ENCODE measurements around the gene BAHD1. TPM values are rescaled to one million over a fixed set of nuclear protein-coding genes. Genes with fewer than 3 reads are reported as not detected.
A peak's percentile ranks its signal among the peaks of the same experiment; 100 is the strongest.

Gene BAHD1
- total RNA-seq, 1 donor from 2014 or later: 26.5 TPM

DNA sequence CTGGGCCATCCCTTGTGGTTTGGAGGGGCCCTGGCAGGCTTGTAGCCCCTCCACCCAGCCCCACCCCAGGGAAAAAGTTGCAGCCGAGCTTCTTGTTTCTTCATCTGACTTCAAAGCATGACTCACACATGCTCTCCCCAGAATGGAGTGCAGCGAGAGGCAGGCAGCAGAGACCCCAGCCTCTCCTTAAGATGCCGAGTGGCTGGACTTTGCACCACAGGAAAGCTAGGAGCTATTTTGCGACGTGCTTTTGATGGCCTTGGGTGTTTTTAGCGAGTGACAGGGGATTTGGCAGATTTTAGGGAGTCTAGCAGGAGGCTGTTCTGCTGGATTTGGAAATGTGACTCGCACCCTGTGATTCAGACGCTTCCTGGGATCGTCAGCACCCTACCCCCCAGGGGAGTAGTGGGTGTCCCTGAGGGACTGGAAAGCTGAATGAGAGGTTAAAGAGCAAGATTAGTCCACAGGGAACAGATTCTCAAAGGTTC lies 14.2 kb downstream of the BAHD1 start:
- intact Hi-C loops (cut with micrococcal nuclease): no loop called here
- H3K4me1 Mint-ChIP-seq (ENCODE audit: low read depth): peaks cover 52% of the 10 kb centered on the region

DNA sequence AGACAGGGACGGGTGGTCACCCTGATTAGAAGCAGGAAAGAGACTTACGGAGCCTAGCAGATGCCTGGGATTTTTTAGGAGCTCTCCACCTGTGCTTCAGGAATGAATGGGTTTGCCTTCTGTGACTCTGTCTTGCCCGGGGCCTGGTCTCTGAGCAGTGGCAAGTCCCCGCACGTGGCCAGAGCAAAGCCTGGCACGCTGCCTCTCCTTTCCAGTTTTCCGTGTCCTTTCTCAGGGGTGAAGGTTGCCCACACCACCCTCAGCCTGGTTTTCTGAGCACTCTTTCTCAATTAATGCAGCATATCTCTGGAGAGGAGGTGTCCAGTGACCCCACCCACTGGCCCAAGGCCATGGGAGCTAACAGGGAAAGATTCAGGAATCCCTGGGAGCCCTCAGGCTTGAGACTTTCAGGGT lies 15.6 kb downstream of the BAHD1 start:
- no peak overlapping the region for H3K4me3 Mint-ChIP-seq (ENCODE audit: low read depth)
- no peak for DNase-seq (ENCODE audit: low spot score)
- H3K27me3 Mint-ChIP-seq (ENCODE audit: low read depth): no peaks in the 10 kb centered on the region
- no peak overlapping the region for H3K27ac Mint-ChIP-seq
- H3K4me1 Mint-ChIP-seq (ENCODE audit: low read depth): peaks cover 47% of the 10 kb centered on the region
- no peaks in the 10 kb centered on the region for H3K9me3 Mint-ChIP-seq
- peaks cover 6% of the 10 kb centered on the region for H3K36me3 Mint-ChIP-seq (ENCODE audit: low read depth)
- intact Hi-C loops (cut with micrococcal nuclease): no loop called here

More for the DNA sequence above, 14.2 kb downstream of the BAHD1 start:
- no peak for DNase-seq (ENCODE audit: low spot score)
- Mint-ChIP-seq H3K27ac (peak overlapping the region; percentile 61), H3K4me3 (ENCODE audit: low read depth) (no peak overlapping the region), H3K9me3 (no peaks in the 10 kb centered on the region), H3K27me3 (ENCODE audit: low read depth) (no peaks in the 10 kb centered on the region), H3K36me3 (ENCODE audit: low read depth) (peaks cover 6% of the 10 kb centered on the region)

DNA sequence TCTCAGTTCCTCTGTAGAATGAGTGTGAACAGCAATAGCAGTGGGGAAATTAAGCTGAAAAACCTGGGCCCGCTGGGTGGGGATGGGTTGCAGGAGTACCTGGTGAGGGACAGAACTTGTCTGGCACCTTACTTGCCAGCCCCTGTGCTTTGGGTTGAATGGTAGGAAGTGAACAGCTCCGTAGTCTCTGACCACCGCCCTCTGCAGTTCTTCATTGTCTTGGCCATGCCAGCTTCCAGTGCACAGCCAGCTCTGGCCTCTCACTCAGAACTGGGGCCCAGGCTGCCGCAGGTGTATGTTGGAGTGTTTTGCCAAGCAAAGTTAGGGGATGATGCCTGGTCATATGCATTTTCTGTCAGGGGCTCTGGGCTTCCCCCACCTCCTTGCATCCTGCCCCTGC lies 16.0 kb downstream of the BAHD1 start:
- H3K27me3 Mint-ChIP-seq (ENCODE audit: low read depth): no peaks in the 10 kb centered on the region
- intact Hi-C loops (cut with micrococcal nuclease): no loop called here
- no peak overlapping the region for H3K4me3 Mint-ChIP-seq (ENCODE audit: low read depth)
- no peak for DNase-seq (ENCODE audit: low spot score)
- H3K4me1 Mint-ChIP-seq (ENCODE audit: low read depth): peaks cover 42% of the 10 kb centered on the region
- no peaks in the 10 kb centered on the region for H3K9me3 Mint-ChIP-seq
- H3K36me3 Mint-ChIP-seq (ENCODE audit: low read depth): peaks cover 6% of the 10 kb centered on the region
- H3K27ac Mint-ChIP-seq: no peak overlapping the region

DNA sequence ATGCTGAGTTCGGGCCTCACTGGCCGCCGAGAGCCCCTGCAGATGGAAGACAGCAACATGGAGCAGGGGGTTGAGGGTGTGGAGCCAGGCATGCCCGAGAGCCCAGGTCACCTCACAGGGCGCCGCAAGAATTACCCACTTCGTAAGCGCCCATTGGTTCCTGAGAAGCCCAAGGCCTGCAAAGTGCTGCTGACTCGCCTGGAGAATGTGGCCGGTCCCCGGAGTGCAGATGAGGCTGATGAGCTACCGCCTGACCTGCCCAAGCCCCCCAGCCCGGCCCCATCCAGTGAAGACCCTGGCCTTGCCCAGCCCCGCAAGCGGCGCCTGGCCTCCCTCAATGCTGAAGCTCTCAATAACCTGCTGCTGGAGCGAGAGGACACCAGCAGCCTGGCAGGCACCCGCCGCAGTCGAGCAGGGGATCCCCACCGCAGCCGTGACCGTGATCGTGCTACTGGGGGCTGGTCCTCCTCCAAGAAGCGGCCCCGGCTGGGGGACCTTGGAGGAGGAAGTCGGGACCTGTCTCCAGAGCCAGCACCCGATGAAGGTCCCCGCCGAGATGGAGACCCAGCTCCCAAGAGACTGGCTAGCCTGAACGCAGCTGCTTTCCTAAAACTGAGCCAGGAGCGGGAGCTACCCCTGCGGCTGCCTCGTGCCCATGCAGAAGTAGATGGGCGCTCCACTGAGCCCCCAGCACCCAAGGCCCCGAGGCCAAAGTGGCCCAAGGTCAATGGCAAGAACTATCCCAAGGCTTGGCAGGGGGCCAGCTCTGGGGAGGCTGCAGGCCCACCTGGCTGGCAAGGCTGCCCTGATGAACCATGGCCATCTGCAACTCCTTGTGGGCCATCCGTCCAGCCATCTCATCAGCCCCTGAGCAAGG lies 18.0 kb downstream of the BAHD1 start:
- Mint-ChIP-seq H3K9me3 (no peaks in the 10 kb centered on the region), H3K36me3 (ENCODE audit: low read depth) (peaks cover 12% of the 10 kb centered on the region), H3K4me1 (ENCODE audit: low read depth) (peaks cover 22% of the 10 kb centered on the region), H3K27me3 (ENCODE audit: low read depth) (no peaks in the 10 kb centered on the region), H3K27ac (no peak overlapping the region), H3K4me3 (ENCODE audit: low read depth) (no peak overlapping the region)
- intact Hi-C loops (cut with micrococcal nuclease): no loop called here
- DNase-seq (ENCODE audit: low spot score): no peak

DNA sequence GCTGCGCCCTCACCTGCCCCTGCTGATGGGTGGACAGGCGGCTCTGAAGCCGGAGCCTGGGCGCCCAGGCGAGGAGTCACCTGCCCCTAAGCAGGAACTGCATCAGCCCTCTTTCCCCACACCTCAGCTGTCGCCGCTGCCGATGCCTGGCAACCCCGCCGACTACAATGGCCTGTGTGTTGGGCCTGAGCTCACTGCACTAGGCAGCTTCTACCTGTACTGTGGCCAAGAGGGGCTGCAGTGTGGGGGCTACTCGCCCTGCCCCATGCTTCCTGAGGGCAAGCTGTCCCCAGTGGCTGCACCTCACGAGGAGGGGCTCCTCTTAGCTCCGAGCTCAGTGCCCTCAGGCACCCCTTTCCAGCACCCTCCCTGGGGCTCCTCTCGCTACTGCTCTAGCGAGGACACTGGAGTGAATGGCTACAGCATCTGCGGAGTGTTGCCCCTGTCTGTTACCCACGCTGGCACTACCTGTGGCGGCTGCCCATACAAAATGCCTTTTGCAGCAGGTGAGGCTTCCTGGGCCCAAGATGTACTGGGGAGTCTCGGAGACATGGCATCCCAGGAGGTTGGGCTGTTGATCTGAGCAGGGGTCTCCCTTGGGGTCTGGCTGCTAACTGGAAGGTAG lies 18.8 kb downstream of the BAHD1 start:
- Mint-ChIP-seq H3K27ac (no peak overlapping the region), H3K9me3 (no peaks in the 10 kb centered on the region), H3K27me3 (ENCODE audit: low read depth) (no peaks in the 10 kb centered on the region), H3K4me3 (ENCODE audit: low read depth) (no peak overlapping the region), H3K4me1 (ENCODE audit: low read depth) (peaks cover 15% of the 10 kb centered on the region), H3K36me3 (ENCODE audit: low read depth) (peaks cover 16% of the 10 kb centered on the region)
- intact Hi-C loops (cut with micrococcal nuclease): no loop called here
- DNase-seq (ENCODE audit: low spot score): no peak

DNA sequence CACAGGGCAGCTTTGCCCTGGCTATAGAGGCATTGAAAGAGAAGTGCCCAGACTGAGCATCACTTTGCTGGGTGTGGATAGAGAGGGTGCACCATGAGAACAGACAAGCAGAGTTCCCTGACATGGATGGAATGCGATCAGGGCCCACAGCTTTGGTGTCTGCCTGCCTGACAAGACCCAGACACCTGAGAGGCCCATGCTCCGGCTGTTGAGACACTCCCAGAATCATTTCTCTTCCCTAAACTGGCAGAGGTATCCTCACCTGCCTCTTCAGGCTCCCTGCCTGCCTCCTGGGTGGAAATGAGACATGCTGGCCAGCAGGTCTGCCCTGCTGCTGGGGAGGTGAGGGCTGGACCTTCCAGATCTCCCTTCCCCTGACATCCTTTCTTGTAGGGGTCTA lies 19.7 kb downstream of the BAHD1 start:
- no peak for DNase-seq (ENCODE audit: low spot score)
- no peaks in the 10 kb centered on the region for H3K27me3 Mint-ChIP-seq (ENCODE audit: low read depth)
- H3K4me3 Mint-ChIP-seq (ENCODE audit: low read depth): no peak overlapping the region
- intact Hi-C loops (cut with micrococcal nuclease): no loop called here
- peaks cover 22% of the 10 kb centered on the region for H3K36me3 Mint-ChIP-seq (ENCODE audit: low read depth)
- no peak overlapping the region for H3K27ac Mint-ChIP-seq
- peaks cover 8% of the 10 kb centered on the region for H3K4me1 Mint-ChIP-seq (ENCODE audit: low read depth)
- H3K9me3 Mint-ChIP-seq: no peaks in the 10 kb centered on the region

DNA sequence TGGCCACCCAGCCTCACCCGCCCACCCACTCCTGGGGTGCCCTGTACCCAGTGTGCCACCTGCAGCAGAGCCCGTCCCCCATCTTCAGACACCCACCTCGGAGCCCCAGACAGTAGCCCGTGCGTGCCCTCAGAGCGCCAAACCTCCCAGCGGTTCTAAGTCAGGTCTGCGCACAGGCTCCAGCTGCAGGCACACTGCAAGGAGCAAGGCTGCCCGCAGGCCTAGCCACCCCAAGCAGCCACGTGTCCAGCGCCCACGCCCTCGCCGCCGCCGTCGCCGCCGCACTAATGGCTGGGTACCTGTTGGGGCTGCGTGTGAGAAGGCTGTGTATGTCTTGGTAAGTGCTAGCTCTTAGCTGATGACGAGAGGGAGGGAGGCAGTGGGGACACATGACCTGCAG lies 21.2 kb downstream of the BAHD1 start:
- DNase-seq (ENCODE audit: low spot score): no peak
- intact Hi-C loops (cut with micrococcal nuclease): no loop called here
- Mint-ChIP-seq H3K9me3 (no peaks in the 10 kb centered on the region), H3K4me3 (ENCODE audit: low read depth) (no peak overlapping the region), H3K36me3 (ENCODE audit: low read depth) (peaks cover 33% of the 10 kb centered on the region), H3K27me3 (ENCODE audit: low read depth) (no peaks in the 10 kb centered on the region), H3K27ac (no peak overlapping the region), H3K4me1 (ENCODE audit: low read depth) (peaks cover 9% of the 10 kb centered on the region)

DNA sequence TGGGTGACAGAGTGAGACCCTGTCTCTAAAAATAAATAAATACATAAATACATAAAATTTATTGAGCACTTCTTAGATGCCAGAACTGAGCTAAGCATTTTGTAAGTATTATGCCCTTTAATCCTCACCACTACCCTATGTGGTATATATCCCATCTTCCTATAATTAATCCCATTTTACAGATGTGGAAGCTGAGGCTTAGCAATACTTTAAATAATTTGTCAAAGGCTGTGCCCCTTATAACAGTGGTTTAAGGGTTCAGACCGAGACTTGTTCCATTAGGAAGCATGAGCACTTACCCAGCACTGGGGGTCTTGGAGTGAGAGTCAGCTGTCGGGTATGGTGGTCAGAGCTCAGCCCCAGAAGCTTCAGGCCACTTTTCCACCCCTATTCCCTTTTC lies 22.5 kb downstream of the BAHD1 start:
- Mint-ChIP-seq H3K9me3 (no peaks in the 10 kb centered on the region), H3K27ac (no peak overlapping the region), H3K36me3 (ENCODE audit: low read depth) (peaks cover 34% of the 10 kb centered on the region), H3K4me3 (ENCODE audit: low read depth) (no peak overlapping the region), H3K4me1 (ENCODE audit: low read depth) (peaks cover 6% of the 10 kb centered on the region), H3K27me3 (ENCODE audit: low read depth) (no peaks in the 10 kb centered on the region)
- intact Hi-C loops (cut with micrococcal nuclease): no loop called here
- no peak for DNase-seq (ENCODE audit: low spot score)

DNA sequence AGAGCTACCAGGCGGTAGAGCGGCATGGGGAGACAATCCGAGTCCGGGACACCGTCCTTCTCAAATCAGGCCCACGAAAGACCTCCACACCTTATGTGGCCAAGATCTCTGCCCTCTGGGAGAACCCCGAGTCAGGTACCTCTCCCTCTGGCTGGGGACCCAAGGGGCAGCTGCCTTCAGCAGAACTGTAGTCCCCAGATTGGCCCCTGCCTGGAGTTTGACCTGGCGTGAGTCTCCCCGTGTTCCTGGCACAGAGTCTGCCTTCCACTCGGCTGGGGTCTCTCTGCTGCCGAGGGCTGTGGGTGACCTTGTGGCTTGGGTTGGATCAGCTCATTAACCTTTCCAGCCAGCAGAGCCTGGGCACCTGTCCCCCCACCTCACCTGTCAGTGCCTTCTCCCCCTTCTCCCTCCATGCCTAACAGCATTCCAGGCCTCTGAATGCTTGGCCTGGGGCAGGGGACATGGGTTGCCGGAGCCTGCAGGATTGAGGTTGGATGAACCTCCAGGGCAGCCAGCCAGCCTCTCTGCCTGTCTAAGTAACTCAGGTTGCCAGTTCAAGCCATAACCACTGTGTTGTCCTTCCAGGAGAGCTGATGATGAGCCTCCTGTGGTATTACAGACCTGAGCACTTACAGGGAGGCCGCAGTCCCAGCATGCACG lies 23.3 kb downstream of the BAHD1 start:
- H3K27ac Mint-ChIP-seq: no peak overlapping the region
- intact Hi-C loops (cut with micrococcal nuclease): no loop called here

DNA sequence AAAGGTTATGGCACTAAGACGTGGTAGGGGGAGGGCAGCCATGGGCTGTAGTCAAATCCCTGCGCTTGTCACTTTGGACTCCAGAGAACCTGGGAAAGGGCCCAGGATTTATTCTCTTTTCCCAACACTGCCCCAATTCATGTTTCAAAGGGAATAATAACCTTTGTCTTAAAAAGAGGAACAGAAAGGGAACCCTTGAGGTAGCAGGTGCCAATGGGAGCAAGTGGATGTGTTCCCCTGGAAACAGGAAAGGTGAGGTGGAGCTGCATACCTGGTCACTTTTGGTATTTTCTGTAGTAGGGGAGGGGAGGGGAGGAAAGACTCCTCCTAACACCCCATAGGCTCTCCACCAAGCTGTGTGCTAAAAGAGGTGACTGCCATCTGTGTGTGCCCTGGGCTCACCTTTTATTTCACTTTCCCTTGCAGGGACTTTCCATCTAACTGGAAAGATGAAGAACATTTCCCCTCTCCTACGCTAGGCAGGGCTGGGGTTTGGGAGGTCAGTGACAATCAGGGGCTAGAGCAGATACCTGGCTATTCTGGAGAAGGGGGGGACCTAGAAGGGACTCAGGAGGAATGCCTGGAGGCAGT lies 23.9 kb downstream of the BAHD1 start:
- Mint-ChIP-seq H3K36me3 (ENCODE audit: low read depth) (peaks cover 30% of the 10 kb centered on the region), H3K27ac (no peak overlapping the region), H3K4me1 (ENCODE audit: low read depth) (peaks cover 8% of the 10 kb centered on the region), H3K4me3 (ENCODE audit: low read depth) (no peak overlapping the region), H3K9me3 (no peaks in the 10 kb centered on the region), H3K27me3 (ENCODE audit: low read depth) (no peaks in the 10 kb centered on the region)
- no peak for DNase-seq (ENCODE audit: low spot score)
- intact Hi-C loops (cut with micrococcal nuclease): no loop called here

More for the DNA sequence above, 23.3 kb downstream of the BAHD1 start:
- H3K27me3 Mint-ChIP-seq (ENCODE audit: low read depth): no peaks in the 10 kb centered on the region
- H3K36me3 Mint-ChIP-seq (ENCODE audit: low read depth): peaks cover 34% of the 10 kb centered on the region
- no peaks in the 10 kb centered on the region for H3K9me3 Mint-ChIP-seq
- H3K4me3 Mint-ChIP-seq (ENCODE audit: low read depth): no peak overlapping the region
- H3K4me1 Mint-ChIP-seq (ENCODE audit: low read depth): peaks cover 6% of the 10 kb centered on the region
- no peak for DNase-seq (ENCODE audit: low spot score)

DNA sequence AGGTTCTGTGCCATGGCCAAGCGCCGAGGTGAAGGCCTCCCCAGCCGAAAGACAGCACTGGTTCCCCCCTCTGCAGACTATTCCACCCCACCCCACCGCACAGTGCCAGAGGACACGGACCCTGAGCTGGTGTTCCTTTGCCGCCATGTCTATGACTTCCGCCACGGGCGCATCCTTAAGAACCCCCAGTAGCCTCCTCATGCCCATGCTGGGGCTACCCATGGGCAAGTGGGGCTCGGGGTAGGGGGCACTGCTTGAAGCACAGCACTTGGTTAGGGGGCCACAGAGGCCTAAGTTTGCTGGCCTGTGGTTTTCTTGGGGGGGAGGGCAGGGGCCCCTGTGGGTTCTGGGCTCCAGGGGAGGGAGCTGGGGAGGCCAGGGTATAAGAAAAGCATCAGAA lies 25.2 kb downstream of the BAHD1 start:
- Mint-ChIP-seq H3K27ac (no peak overlapping the region), H3K4me1 (ENCODE audit: low read depth) (peaks cover 12% of the 10 kb centered on the region), H3K27me3 (ENCODE audit: low read depth) (no peaks in the 10 kb centered on the region), H3K4me3 (ENCODE audit: low read depth) (no peak overlapping the region), H3K36me3 (ENCODE audit: low read depth) (peaks cover 28% of the 10 kb centered on the region), H3K9me3 (no peaks in the 10 kb centered on the region)
- intact Hi-C loops (cut with micrococcal nuclease): no loop called here
- DNase-seq (ENCODE audit: low spot score): no peak

DNA sequence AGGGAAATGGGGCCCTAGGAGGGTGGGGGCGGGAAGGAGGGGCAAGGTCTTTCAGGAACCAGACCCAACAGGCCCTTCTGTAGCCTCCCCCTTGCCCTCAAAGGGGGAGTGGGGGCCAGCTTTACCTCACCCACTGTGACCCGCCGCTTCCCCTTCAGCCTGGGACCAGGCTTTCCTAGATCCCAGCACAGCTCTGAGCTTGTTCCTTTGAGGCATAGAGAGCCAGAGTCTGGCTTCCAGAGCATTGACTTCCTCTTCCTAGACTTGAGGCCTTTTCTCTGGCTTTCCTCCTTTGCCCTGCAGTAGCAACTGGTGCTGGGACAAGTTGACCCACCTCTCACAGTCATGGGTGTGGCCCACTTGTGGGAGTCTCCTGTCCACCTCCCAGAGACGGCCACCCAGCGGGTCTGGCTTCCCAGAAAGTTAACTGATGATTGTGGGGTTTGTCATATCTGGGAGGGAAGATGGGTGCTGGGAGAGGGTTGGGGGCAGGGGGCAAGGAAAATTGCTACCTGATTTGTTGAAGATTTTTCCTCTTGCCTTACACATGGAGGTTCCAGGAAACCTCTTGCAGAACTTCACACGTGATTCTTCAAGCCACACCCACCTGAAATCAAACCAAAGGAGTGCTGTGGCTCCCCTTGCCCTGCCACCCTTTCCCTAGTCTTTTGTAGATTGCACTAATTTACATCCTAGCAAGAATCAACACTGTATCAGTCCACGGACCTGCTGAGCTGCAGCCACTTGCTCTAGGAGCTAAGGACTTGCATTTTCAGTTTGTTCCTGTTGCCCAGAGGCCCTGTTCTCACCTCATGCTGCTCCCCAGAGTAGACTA lies 25.9 kb downstream of the BAHD1 start:
- no peak overlapping the region for H3K4me3 Mint-ChIP-seq (ENCODE audit: low read depth)
- no peak for DNase-seq (ENCODE audit: low spot score)
- no peaks in the 10 kb centered on the region for H3K9me3 Mint-ChIP-seq
- intact Hi-C loops (cut with micrococcal nuclease): no loop called here
- no peak overlapping the region for H3K27ac Mint-ChIP-seq
- H3K27me3 Mint-ChIP-seq (ENCODE audit: low read depth): no peaks in the 10 kb centered on the region
- peaks cover 28% of the 10 kb centered on the region for H3K36me3 Mint-ChIP-seq (ENCODE audit: low read depth)
- H3K4me1 Mint-ChIP-seq (ENCODE audit: low read depth): peaks cover 14% of the 10 kb centered on the region
